ENCODE data around the gene TMEM156. TPM values are rescaled to one million over a fixed set of nuclear protein-coding genes. Genes with fewer than 3 reads are reported as not detected.

Gene TMEM156
- total and polyA plus RNA-seq, 12 donors, result 0.10 to 1.1 (median 0.13) TPM; not detected in 7

DNA sequence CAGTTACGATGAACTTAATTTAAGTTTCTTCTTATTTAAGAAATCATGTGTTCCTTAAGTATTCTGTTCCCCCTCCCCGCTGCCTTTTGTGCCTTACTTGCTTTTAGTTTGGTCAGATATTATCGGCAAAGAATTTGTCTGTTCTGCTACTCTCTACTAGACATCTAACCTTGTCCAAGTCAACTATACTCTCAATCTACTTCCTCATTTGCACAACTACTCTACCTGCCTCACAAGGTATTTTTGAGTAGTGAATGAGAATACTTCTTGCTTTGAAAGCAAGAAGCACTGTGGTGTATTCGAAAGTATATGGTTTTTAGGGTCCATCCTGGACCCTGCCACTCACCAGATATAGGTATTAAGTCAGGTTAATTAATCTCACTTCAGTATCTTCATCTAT is 21.8 kb upstream of the TMEM156 start:
- DNase-seq, result no peak
- WGBS, 2 donors, result 95 to 96% methylated on average over 4 of the region's 4 CpGs
- no peak overlapping the region for H3K27ac ChIP-seq
- no peaks in the 10 kb centered on the region for H3K9me3 ChIP-seq
- H3K27me3 ChIP-seq, result no peaks in the 10 kb centered on the region
- H3K4me3 ChIP-seq, result no peak overlapping the region
- H3K36me3 ChIP-seq, result no peaks in the 10 kb centered on the region
- intact Hi-C loops (cut with DNase I), result no loop called here
- TF ChIP-seq, protein P1, sequence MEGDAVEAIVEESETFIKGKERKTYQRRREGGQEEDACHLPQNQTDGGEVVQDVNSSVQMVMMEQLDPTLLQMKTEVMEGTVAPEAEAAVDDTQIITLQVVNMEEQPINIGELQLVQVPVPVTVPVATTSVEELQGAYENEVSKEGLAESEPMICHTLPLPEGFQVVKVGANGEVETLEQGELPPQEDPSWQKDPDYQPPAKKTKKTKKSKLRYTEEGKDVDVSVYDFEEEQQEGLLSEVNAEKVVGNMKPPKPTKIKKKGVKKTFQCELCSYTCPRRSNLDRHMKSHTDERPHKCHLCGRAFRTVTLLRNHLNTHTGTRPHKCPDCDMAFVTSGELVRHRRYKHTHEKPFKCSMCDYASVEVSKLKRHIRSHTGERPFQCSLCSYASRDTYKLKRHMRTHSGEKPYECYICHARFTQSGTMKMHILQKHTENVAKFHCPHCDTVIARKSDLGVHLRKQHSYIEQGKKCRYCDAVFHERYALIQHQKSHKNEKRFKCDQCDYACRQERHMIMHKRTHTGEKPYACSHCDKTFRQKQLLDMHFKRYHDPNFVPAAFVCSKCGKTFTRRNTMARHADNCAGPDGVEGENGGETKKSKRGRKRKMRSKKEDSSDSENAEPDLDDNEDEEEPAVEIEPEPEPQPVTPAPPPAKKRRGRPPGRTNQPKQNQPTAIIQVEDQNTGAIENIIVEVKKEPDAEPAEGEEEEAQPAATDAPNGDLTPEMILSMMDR (IDR thresholded peaks at IDR 0.05), result no peak
- H3K4me1 ChIP-seq, result peaks cover 0 to 29% (median 8%) of the 10 kb centered on the region in 9 donors
- no peak for ATAC-seq

DNA sequence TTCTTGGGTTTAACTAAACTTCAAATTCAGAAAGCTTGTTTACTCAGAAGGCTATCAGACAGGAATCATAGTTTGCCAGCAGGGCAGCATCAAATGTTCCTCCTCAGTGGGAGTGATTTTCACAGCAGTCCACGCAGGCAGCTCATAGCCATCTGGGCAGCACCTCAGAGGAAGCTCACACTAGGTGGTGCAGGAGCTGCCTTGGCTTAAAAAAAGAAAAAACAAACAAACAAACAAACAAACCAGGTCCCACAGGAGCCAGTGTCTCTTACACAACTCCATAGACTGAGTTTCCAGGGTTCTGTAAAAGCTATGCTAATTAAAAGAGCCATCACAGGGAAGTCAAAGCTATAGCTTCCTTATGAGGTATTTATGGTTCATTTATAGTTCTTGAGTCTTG is 19.3 kb upstream of the TMEM156 start:
- no peak for DNase-seq
- TF ChIP-seq, protein P1 (IDR thresholded peaks at IDR 0.05), result no peak
- Histone ChIP-seq H3K27ac (no peak overlapping the region), H3K4me3 (no peak overlapping the region), H3K4me1 (peaks cover 0 to 54% (median 24%) of the 10 kb centered on the region in 9 donors), H3K9me3 (no peaks in the 10 kb centered on the region), H3K36me3 (no peaks in the 10 kb centered on the region), H3K27me3 (no peaks in the 10 kb centered on the region)
- ATAC-seq, result no peak
- intact Hi-C loops (cut with DNase I), result no loop called here
- 79 to 80% methylated on average over 1 of the region's 1 CpG for WGBS, 2 donors

DNA sequence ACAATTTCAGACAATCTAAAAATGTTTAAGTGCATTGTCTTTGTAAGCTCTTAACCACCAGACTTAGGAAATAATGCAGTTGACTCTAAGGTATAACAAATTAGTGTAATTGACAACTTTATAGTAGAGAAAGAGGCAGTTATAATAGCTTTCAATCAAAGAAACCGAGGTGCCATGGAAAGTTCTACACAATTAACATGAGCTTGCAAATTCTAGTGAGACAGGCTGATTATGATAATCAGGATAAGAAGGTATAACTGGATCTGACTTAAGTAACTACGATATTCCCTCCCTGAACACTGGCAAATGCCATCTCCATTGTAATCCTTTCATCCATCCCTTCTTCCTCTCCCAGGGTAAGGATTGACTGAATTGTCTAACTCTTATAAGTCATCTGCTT is 18.4 kb upstream of the TMEM156 start:
- DNase-seq, result no peak
- no peaks in the 10 kb centered on the region for H3K27me3 ChIP-seq
- peaks cover 0 to 62% (median 32%) of the 10 kb centered on the region in 9 donors for H3K4me1 ChIP-seq
- H3K36me3 ChIP-seq, result no peaks in the 10 kb centered on the region
- H3K27ac ChIP-seq, result no peak overlapping the region
- ATAC-seq, result no peak
- H3K4me3 ChIP-seq, result no peak overlapping the region
- intact Hi-C loops (cut with DNase I), result no loop called here
- 76 to 80% methylated on average over 2 of the region's 2 CpGs for WGBS, 2 donors
- H3K9me3 ChIP-seq, result no peaks in the 10 kb centered on the region
- TF ChIP-seq, protein P1 (IDR thresholded peaks at IDR 0.05), result no peak

DNA sequence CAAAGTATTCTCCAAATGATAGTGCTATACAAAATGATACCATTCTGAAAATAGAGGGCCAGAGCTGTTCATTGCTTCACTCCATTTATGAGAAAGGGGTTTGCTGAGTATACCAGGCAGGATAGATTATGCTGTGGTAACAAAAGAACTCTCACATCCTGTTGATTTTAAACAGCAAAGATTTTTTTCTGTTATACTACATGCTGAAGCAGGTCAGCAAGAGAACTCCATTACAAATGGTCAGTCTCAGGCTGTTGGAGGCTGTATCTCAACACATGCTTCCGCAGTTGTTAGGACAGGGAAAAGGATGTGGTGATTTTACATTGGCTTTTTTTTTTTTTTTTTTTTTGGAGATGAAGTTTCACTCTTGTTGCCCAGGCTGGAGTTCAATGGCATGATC is 16.1 kb upstream of the TMEM156 start:
- no peaks in the 10 kb centered on the region for H3K36me3 ChIP-seq
- no peak for ATAC-seq
- peaks cover 0 to 72% (median 39%) of the 10 kb centered on the region in 9 donors for H3K4me1 ChIP-seq
- peak overlapping the region in 5 of 10 donors; percentile 10 to 96 (median 35) for H3K27ac ChIP-seq
- 59 to 70% methylated on average over 1 of the region's 1 CpG for WGBS, 2 donors
- no peak overlapping the region for H3K4me3 ChIP-seq
- DNase-seq, result no peak
- TF ChIP-seq, protein P1 (IDR thresholded peaks at IDR 0.05), result no peak
- intact Hi-C loops (cut with DNase I), result loop anchor here in 3 of 10 donors (10.0 kb wide), 3 partner anchors 76 to 136 kb away; partner anchors contain the start of gene WDR19 (in 1 of the 3)
- H3K27me3 ChIP-seq, result no peaks in the 10 kb centered on the region
- H3K9me3 ChIP-seq, result no peaks in the 10 kb centered on the region
